HG02610 (cell line): ENCODE results near the gene DUOXA1.

Source experiments
- ATAC-seq: cut with Tn5 transposase; IDR thresholded peaks from one replicate; pipeline ENCODE4 v1.9.1; 2021; ENCODE audit warnings: mild to moderate bottlenecking, moderate library complexity; ENCODE audit not compliant: unreplicated experiment

Gene DUOXA1

GRCh38 chr15:45129651-45130129 lies at the start of gene DUOXA1, which contains the start of gene DUOX1:
Gene DUOXA1, minus strand, starts transcription at chr15:45129879. Its CDS starts 6,865 bp downstream, at chr15:45123014.
Gene DUOX1, plus strand, starts transcription at chr15:45129994. Its CDS starts 1,973 bp downstream, at chr15:45131967.
- ATAC-seq, result no peak

GRCh38 chr15:45177285-45177684 lies 47.6 kb upstream of the DUOXA1 start:
- no peak for ATAC-seq

GRCh38 chr15:45174577-45174976 lies 44.9 kb upstream of the DUOXA1 start:
- ATAC-seq, result no peak

GRCh38 chr15:45174069-45174468 lies 44.4 kb upstream of the DUOXA1 start:
- ATAC-seq, result no peak

- no peak for ATAC-seq
Observed at GRCh38 chr15:45171912-45172311, 42.2 kb upstream of the DUOXA1 start.

GRCh38 chr15:45169608-45170480 lies 40.2 kb upstream of the DUOXA1 start:
- ATAC-seq, result no peak

GRCh38 chr15:45168751-45169551 lies 39.3 kb upstream of the DUOXA1 start:
- no peak for ATAC-seq

- no peak for ATAC-seq
Observed at GRCh38 chr15:45168286-45168685, 38.6 kb upstream of the DUOXA1 start.

- no peak for ATAC-seq
Observed at GRCh38 chr15:45167631-45168205, 38.0 kb upstream of the DUOXA1 start.

- peak; percentile 93 for ATAC-seq
Observed at GRCh38 chr15:45166834-45167630, 37.4 kb upstream of the DUOXA1 start.

- no peak for ATAC-seq
Observed at GRCh38 chr15:45165536-45165935, 35.9 kb upstream of the DUOXA1 start.

GRCh38 chr15:45164914-45165313 lies 35.2 kb upstream of the DUOXA1 start:
- no peak for ATAC-seq

- ATAC-seq, result no peak
Observed at GRCh38 chr15:45163508-45163856, 33.8 kb upstream of the DUOXA1 start.

- peak; percentile 44 for ATAC-seq
Observed at GRCh38 chr15:45162771-45163507, 33.3 kb upstream of the DUOXA1 start.

GRCh38 chr15:45161666-45162065 lies 32.0 kb upstream of the DUOXA1 start:
- ATAC-seq, result no peak

GRCh38 chr15:45157974-45158373 lies 28.3 kb upstream of the DUOXA1 start:
- no peak for ATAC-seq

- no peak for ATAC-seq
Observed at GRCh38 chr15:45156744-45157455, 27.2 kb upstream of the DUOXA1 start.

- ATAC-seq, result no peak
Observed at GRCh38 chr15:45155739-45156138, 26.1 kb upstream of the DUOXA1 start.
